ENCODE results near the gene PRRC1.
A peak's percentile ranks its signal among the peaks of the same experiment; 100 is the strongest.
"Not testable (repeated sequence)": the region's sequence is repeated elsewhere in the genome, so short reads cannot be mapped to it uniquely, and the experiment has no call there.

Gene PRRC1

DNA sequence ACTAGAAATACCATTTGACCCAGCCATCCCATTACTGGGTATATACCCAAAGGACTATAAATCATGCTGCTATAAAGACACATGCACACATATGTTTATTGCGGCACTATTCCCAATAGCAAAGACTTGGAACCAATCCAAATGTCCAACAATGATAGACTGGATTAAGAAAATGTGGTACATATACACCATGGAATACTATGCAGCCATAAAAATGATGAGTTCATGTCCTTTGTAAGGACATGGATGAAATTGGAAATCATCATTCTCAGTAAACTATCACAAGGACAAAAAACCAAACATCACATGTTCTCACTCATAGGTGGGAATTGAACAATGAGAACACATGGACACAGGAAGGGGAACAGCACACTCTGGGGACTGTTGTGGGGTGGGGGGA lies 27.8 kb downstream of the PRRC1 start:
- DNase-seq: not testable (repeated sequence)

DNA sequence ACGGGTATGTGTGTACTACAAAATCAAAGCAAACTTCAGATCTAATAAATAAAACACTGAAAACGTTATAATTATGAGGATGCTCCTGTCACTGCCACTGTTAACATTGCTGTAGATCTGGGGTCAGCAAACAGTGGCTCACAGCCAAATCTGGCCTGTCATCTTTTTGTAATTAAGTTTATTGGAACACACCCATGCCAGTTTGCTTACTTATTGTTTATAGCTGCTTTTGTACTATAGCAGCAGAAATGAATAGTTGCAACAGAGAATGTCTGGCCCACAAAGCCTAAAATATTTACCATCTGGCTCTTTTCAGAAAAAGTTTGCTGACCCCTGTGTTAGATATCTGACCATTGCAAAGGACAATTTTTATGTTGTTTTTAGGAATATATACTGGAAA lies 32.1 kb downstream of the PRRC1 start:
- DNase-seq: no peak

DNA sequence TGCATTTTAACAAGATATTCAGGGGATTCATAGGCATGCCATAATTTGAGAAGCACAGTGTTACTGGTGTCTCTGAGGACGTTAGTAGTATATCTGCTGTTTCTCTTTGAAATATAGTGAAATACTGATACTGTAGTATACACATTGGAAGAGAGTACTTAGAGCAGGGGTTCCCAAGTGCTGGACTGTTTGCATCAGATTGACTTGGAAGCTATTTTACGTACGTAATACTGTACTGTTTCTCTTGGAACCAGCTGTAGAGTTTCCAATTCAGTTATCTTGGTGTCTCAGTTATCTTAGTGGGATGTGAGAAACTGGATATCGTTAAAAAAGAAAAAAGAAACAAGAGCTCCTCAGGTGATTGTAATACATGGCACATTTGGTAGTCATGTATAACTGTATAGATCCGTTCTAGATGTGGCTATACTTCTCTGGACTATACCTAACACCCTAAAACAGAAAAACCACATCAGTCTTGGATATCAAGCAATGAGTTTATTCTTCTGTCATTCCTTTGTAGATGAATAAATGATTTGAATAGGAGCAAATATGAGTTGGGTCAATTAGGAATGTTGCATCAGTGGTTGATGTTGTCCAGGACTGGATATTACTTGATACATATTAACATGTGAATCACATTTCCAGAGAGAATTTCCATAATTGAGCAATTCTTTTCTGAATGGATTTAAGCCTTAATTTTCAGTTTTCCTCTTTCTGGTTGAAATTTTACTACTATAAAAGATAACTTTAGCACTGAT lies 33.4 kb downstream of the PRRC1 start:
- DNase-seq: no peak

DNA sequence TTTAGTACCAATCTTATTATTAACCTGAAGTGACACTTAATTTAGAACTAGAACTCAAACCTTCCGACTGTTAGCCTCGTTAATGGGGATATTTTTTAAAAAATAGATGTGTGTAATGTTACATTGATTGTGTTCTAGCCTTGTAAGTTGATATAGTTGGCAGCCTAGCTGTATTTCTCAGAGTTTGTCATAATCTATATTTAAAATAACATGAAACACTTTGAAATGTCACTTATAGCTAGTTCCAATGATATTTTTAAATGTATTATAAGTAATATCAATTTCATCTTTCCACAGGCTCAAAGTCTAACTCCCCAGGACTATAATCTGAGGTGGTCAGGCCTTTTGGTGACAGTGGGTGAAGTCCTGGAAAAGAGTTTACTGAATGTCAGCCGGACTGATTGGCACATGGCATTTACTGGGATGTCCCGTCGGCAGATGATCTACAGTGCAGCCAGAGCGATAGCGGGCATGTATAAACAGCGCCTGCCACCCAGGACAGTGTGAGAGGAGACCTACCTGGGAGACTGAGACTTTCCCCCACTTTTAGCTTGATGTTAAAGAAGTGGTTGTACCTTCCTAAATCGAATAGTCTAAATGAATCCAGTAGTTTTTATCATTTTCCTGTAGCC lies 34.1 kb downstream of the PRRC1 start:
- DNase-seq: no peak

DNA sequence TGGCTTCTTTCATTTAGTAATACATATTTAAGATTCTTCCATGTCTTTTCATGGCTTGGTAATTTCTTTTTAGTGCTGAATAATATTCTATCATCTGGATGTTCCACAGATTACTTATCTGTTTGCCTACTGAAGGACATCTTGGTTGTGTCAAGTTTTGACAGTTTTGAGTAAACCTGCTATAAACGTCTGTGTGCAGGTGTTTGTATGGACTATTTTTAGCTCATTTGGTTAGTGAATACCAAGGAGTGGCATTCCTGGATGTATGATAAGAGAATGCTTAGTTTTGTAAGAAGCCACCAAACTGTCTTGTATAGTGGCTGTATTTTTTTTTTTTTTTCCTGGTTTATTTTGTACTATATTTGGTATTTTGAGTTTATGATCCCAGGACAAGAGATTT lies 38.4 kb downstream of the PRRC1 start:
- no peak for DNase-seq

DNA sequence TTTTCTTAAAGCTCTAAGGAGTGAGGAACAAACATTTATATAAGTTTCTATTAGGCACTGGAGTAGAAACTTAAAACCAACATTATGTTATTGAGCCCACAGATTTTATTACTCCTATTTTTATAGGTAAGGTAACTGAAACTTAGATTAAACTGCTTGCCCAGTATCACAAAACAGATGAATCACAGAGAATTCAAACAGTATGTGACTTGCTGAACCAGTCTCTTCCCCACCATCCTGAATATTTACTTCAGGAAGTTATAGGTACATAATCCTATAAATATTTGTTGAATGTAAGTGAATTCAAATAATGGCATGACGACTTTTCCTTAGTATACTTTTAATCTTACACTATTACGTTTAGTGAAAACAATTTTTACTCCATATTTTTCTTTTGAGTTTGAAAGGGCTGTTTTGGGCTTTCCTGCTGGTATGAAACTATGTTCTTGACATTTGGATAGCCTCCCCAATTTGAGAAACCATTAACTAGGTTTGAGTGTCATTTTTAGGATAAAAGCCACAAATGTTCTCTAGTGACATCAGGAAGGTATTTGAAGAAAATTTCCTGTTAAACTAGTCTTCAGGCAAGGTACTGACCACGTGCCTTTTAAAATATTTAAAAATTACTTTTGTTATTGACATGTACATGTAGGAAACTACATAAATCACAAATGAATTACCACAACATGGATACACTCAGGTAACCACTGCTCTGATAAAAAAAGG lies 39.3 kb downstream of the PRRC1 start:
- no peak for DNase-seq

DNA sequence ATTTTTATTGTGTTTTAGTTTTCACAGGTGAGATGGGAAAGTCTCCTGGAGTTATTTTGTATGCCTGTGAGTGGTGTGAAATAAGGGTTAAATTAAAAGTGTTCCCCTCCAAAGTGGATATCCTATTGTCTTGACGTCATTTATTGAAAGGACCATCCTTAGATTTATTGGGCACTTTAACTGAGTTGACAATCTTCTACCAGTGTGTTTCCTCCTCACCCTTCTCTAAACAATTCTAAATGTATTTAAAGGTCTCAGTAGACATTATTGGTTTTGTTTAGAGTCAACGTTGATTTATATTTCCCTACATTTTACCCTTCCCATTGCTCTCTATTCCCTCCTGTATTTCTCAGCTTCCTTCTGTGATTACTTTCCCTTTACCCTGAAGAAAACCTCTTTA lies 40.8 kb downstream of the PRRC1 start:
- no peak for DNase-seq

DNA sequence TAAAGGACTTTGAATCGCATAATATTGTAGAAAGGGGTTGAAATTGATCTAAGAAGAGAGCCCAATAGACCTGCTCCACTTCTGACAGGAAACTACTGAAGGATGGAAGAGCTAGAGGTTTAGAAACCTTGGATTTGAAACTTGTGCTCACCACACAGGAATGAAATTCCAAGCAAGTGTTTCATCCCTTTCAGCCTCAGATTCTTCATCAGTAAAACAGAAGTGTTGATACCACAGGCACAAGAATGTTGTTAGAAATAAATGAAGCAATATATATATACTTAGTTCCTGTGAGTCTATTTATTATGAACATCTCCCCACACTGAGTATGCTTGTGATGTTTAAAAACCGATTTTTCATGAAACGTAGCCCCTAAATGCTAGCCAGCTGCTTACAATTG lies 43.8 kb downstream of the PRRC1 start:
- no peak for DNase-seq

DNA sequence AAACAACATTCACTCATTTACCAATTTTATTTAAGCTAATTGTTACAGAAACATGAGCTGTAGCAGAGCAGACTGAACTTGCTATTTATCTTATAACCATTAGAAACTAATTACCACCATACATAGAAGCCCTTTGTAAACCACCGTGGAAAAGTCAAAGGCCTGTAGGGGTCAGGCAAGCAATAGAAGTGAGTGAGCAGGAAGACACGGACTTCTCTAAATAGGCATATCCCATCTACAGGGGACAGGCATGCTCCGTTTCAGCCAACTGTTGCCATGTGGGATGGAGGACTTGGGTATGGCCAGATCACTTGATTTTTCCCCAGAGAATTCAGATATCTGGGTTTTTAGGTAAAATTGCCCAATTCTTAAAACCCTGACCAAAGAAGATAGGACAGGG lies 44.8 kb downstream of the PRRC1 start:
- peak in 4 of 56 donors; percentile 7 to 15 (median 14) for DNase-seq

DNA sequence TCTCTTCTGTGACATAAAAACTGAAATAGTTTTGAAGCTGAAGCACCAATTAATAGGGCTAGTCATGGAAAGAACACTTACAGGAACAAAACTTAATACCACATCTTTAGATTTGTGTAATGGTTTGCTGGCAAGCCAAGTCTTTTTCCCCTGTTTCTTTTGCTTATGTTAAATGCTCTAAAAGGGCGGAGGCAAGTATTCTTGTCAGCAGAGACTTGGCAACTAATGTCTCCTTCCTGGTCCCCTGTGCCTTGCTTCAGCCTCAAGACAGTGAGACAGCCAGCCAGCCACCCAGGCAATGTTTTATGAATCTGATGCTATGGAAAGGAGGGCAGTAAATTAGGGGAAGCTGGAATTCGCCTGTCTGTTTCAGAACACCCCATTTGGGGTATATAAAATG lies 45.7 kb downstream of the PRRC1 start:
- no peak for DNase-seq

DNA sequence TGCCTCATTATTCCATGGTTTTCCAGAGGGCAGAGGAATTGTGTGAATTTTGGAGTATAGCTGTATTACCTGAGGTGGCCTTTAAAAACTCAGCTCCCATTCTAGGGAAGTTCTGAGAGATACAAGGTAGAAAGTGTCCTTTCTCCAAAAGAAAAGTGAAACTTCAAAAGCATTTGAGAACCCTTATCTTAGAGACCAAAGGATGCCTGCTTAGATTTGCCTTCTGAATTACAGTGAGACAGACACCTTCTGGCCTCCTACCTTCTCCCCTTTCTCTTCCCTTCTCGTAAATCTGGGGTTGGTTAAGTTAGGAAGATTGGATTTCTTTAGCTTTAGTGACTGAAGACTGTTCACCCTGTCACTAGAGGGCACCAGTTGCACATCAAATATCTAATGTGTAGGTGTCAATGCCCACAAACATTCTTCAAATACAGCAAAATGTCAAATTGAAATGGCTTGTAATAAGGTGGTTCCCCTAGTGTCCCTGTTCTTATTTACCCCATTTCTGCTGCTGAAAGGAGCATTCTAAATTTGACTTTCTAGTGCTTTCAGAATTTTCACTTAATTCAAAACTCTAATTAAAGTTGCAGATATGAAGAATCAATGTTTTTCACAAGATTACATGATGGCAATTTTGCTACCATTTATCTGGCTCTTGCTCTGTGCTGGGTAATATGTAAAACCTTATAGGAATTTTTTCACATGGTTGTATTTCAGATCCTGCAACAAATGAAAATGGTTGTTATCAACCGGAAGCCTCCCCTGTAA lies 46.7 kb downstream of the PRRC1 start:
- DNase-seq: peak in 18 of 56 donors; percentile 1 to 61 (median 6)

DNA sequence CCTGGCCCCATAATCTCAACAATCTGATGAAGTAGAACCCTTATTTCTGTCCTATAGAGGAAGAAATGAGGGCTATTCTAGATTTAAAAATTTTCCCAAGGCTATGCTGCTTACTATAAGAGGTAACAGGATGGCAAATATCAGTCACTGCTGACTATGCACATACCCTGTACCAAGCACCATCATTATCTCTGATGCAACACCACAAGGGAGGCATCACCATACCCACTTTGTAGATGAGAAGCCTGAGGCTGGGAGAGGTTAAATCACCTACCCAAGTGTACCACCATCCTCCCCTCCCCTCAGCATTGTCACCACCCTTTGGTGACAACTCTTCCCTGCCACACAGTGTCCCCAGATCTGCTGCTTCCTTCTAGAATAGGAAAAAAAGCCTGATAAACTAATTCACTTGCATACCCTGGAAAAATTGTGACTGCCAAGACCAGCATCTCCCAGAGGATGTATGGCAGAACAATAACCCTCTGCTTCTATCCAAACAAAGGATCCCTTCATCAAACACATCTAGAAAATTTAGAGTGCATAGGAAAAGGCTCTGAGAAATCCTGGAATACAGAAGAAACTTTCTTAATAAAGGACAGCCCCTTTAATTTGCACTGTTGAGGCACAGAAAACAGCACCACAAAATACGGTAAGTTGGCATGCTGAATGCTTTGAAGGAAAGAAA lies 48.3 kb downstream of the PRRC1 start:
- DNase-seq: no peak

DNA sequence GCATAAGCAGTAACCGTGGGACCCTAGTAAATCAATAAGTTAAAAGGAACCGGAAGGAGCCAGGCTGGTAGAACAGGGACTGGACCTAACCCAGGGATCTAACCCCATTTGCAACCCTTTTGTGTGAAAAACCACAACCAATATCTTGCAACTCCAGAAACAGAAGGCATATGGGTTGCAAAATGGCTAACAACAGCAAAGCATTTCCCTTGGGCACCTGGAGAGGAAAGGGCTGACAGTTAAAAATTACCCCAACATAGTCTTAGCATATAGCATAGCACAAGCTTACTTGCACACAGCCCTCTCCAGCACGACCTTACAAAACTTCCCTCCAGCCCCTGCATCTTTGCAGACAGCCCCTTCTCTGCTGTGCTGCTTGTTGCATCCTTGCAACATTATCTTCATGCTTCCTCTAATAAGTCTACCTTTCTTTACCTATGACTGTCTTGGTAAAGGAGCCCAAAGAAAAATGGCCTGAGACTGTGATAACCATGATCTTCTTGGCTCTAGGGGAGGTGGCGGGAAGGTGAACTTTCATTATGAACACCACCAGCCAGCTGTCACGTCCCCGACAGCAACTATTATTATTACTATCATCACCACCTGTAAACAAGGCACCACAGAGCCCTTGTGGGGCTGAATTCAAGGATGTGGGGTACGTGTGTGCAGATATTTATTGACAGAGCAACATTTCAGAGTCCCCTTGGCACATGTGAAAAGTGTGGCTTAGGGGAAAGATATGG lies 49.8 kb downstream of the PRRC1 start:
- no peak for DNase-seq

DNA sequence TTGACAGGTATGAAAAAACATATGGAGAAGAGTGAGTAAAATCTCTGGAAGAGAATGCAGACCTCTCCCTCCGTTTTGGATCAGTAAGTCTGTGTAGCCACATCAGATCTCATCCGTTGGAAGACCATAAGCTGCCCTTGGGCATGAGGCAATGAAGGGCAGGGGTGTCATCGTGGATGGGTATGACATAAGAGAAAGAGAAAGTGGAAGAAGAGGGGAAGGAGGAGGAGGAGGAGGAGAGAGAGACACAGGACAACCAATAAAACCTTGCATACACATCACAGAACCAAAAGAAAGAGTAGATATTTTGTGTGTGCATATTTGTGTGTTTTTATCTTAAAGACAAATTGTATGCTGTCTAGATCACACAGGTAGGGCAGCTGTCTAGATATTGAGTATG lies 50.7 kb downstream of the PRRC1 start:
- no peak for DNase-seq

DNA sequence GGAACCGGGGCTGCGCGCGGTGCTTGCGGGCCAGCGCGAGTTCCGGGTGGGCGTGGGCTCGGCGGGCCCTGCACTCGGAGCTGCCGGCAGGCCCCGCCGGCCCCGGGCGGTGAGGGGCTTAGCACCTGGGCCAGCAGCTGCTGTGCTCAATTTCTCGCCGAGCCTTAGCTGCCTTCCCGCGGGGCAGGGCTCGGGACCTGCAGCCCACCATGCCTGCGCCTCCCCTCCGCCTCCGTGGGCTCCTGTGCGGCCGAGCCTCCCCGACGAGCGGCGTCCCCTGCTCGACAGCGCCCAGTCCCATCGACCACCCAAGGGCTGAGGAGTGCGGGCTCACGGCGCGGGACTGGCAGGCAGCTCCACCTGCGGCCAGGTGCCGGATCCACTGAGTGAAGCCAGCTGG lies 52.0 kb downstream of the PRRC1 start:
- not testable (repeated sequence) for DNase-seq

DNA sequence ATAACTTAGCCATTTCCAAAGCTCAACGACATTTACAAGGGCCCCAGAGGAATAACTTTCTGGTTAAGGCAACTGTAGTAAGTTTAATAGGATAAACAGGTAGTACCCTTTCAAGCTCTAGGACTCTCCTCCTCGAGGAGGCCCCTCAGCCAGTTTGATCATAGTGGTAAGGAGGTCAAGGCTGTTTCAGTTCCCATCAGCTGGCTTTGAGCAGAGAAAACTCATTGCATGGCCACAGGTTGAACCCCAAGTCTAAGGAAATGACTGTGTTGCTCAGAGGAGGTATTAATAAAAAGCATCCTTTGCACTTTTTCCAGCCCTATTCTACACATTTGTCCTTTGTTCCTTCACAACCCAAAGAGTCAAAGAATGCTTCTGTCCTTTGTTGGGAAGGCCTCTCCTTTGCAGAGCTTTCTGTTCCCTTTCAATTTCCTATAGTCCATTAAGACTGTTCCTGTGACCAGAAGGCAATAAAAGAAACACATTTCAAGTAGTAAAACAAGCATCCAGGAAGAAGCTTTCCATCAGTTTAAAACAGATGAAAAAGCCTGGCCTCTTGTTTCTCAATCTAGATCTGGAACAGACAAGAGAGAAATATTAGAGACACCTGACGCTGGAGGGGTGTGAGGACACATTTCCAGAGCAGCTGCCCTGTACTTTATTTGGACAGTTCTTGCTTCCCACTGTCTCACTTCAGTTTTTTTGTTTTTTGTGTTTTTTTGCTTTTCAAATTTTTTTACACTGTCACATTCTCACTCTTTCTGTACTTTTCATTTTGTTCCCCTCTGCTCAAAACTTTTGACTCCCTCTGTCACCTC lies 54.1 kb downstream of the PRRC1 start:
- DNase-seq: no peak

DNA sequence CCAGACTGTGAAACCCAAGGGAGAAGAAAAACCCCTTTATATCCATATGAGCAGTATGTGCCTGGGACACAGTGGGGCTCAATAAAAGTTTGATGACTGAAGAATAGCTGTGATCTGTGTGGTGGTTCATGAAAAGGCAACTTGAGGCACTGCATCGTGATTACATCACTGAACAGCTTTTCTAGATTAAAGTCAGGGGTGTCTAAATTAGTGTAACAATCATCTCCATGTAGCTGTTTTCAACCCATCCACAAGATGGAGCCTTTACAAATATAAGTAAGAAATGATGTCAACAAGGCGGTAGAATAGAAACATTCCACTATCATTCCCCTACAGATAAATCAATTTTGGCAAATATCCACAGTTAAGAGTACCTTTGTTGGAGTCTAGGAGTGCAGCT lies 55.5 kb downstream of the PRRC1 start:
- DNase-seq: no peak

DNA sequence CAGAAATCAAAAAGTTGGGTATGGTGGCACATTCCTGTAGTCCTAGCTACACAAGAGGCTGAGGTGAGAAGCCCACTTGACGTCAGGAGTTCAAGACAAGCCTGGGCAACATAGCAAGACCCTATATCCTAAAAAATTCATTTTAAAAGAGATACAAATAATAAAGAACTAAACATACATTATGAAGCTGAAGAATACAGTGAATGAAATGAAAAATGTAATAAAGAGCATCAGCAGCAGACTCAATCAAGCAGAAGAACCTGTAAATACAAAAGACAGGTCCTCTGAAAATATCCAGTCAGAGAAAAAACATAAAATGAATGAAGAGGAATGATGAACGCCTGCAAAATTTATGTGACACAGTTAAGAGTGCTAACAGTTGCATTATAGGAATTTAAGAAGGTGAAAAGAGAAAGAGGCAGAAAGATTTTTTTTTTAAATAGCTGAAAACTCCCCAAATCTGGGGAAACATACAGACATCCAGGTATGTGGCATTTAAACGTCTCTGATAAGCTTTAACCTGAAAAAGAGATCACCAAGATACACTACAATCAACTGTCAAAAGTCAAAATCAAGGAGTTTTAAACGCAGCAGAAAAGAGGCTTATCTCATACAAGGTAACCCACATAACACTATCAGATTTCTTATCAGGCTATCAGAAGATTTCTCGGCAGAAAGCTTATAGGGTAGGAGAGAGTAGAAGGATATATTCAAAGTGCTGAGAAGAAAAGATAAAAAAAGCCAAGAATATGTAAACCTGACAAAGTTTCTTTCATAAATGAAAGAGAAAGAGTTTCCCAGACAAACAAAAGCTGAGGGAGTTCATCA lies 57.6 kb downstream of the PRRC1 start:
- DNase-seq: no peak

DNA sequence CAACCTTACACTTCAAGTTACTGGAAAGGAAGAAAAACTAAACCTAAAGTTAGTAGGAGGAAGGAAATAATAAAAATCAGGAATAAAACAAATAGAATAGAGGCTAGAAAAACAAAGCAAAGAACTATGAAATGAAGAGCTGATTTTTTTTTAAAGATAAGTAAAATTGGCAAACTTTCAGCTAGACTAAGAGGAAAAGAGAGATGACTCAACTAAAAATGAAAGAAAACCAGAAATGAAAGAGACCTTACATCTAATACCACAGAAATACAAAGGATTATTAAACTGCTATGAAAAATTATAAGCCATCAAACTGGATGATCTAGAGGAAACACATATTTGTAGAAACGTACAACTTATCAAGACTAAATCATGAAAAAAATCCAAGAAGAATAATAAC lies 60.0 kb downstream of the PRRC1 start:
- no peak for DNase-seq
